Naive thymus-derived CD8-positive, alpha-beta T cell (primary cell): ENCODE results near the gene PARP1. TPM values are rescaled to one million over a fixed set of nuclear protein-coding genes. Genes with fewer than 3 reads are reported as not detected.
A peak's percentile ranks its signal among the peaks of the same experiment; 100 is the strongest.

ENCODE experiments used
- ATAC-seq, 2 donors: fragments of 150-1000 bp; cut with Tn5 transposase in 1 of 2; sonication (Bioruptor Pico), chemical (Tn5 transposase) in 1 of 2; 1 replicate in 1 of 2; 2 replicates in 1 of 2; pipeline ENCODE4 v1.10.0; 2021; ENCODE audit warnings: mild to moderate bottlenecking in 2 of 2, moderate library complexity in 2 of 2
- POLR2A ChIA-PET: fragments of 350-600 bp; sonication (Branson Sonifier 250); formaldehyde crosslinking; loops from one replicate; lab custom pipeline; 2021; ENCODE audit warnings: antibody characterized with exemption; lab: Charles Lee
- DNase-seq, 10 donors: peaks; one replicate each; pipeline versions ENCODE4 v3.0.0 to v3.0.0-alpha.2; 2020 to 2022
- H3K27ac Mint-ChIP-seq, 10 donors: one replicate each; pipeline ENCODE4 v1.8.0; 2020 to 2022; ENCODE audit warnings: mild to moderate bottlenecking in 10 of 10, mixed read lengths in 10 of 10, moderate library complexity in 4 of 10, inconsistent platforms in 1 of 10
- H3K27me3 Mint-ChIP-seq, 5 donors: one replicate each; pipeline ENCODE4 v1.8.0; 2021 to 2022; ENCODE audit warnings: mixed read lengths in 5 of 5
- H3K36me3 Mint-ChIP-seq, 3 donors: one replicate each; pipeline ENCODE4 v1.8.0; 2020 to 2022; ENCODE audit warnings: mixed read lengths in 3 of 3, mild to moderate bottlenecking in 2 of 3, inconsistent platforms in 1 of 3
- H3K4me1 Mint-ChIP-seq, 4 donors: one replicate each; pipeline ENCODE4 v1.8.0; 2021 to 2022; ENCODE audit warnings: mixed read lengths in 4 of 4
- H3K4me3 Mint-ChIP-seq, 10 donors: one replicate each; pipeline ENCODE4 v1.8.0; 2020 to 2022; ENCODE audit warnings: mild to moderate bottlenecking in 10 of 10, mixed read lengths in 10 of 10, moderate library complexity in 6 of 10, inconsistent platforms in 1 of 10
- H3K9me3 Mint-ChIP-seq, 9 donors: one replicate each; pipeline ENCODE4 v1.8.0; 2020 to 2022; ENCODE audit warnings: mixed read lengths in 9 of 9, mild to moderate bottlenecking in 3 of 9, inconsistent platforms in 1 of 9, moderate library complexity in 1 of 9
- polyA plus RNA-seq, 3 donors: library from polyadenylated mRNA; unstranded; fragments of 300-500 nt; fragmentation: Illumina TruSeq; gene quantifications; one replicate each; pipeline ENCODE4 v1.2.3, GENCODE V29; 2021
- total RNA-seq, 8 experiments: library from RNA in 2 of 8; stranded (reverse) in 2 of 8; gene quantifications; one replicate each; pipeline ENCODE4 v1.2.3 and lab custom pipeline; 2021 to 2026

Gene PARP1
- 100 to 1,000 TPM; 102 to 103 TPM for total RNA-seq
- 100 to 1,000 TPM in 2 of 3 donors, 10 to 100 TPM in 1; 98.6 to 128 (median 121) TPM for polyA plus RNA-seq
- 117 to 311 (median 209) reads per million in 6 experiments for total RNA-seq (lab: John Stamatoyannopoulos, UW)

- Mint-ChIP-seq H3K36me3 (peaks cover 0 to 4% (median 0%) of the 10 kb centered on the region in 3 donors), H3K4me1 (peaks cover 31 to 53% (median 50%) of the 10 kb centered on the region in 4 donors), H3K27me3 (no peaks in the 10 kb centered on the region), H3K27ac (peak within 1 kb of the TSS; percentile 87 to 98 (median 96)), H3K4me3 (peak within 1 kb of the TSS; percentile 92 to 100 (median 97)), H3K9me3 (no peaks in the 10 kb centered on the region)
- DNase-seq (peak; percentile 79 to 93 (median 88)), ATAC-seq (peak; percentile 85 to 86)
- POLR2A ChIA-PET: interaction anchor here (0.5 to 3.1 kb wide), 21 partner anchors 12 to 980 kb away, joined by 3 to 21 read pairs (median 4); partner anchors contain the start of genes COQ8A, LBR, LIN9 and SDE2
Measured at GRCh38 chr1:226407497-226408284, at the start of gene PARP1. PARP1 (minus strand) TSS chr1:226408093; CDS start chr1:226407929, 164 bp downstream.

DNA sequence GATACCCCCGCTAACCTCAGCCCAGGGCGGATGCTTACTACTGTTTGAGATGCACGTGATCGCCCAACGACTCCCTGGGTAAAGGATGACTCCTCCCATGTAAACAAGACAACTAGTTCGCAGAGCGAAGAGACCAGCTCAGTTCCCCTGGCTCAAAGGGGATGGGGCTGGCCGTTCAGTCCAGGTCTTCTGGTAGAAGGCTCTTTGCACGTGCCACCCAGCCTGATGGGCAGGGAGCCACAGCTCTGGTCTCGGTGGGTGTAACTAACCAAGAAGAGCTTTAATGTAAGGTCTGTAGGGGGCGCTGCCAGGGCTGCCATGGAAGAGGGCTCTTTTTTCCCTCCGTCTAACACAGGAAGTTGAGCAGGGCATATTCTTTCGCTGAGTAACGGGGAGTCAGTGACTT, 49.4 kb upstream of the PARP1 start:
- POLR2A ChIA-PET: interaction anchor here (0.7 to 3.4 kb wide), 5 partner anchors 12 to 282 kb away, joined by 3 to 29 read pairs (median 6); partner anchors contain the start of genes ITPKB and PARP1
- Mint-ChIP-seq H3K4me3 (peak overlapping the region; percentile 46 to 90 (median 86)), H3K9me3 (peaks cover 0 to 4% (median 0%) of the 10 kb centered on the region in 9 donors), H3K4me1 (peaks cover 11 to 17% (median 15%) of the 10 kb centered on the region in 4 donors), H3K27me3 (peaks cover 0 to 1% (median 0%) of the 10 kb centered on the region in 5 donors), H3K36me3 (no peaks in the 10 kb centered on the region), H3K27ac (peak overlapping the region; percentile 41 to 93 (median 84))
- DNase-seq: peak; percentile 11 to 78 (median 60)
- peak; percentile 92 to 98 for ATAC-seq

- no peak for DNase-seq
- Mint-ChIP-seq H3K27me3 (peaks cover 0 to 1% (median 0%) of the 10 kb centered on the region in 5 donors), H3K36me3 (no peaks in the 10 kb centered on the region), H3K4me1 (peaks cover 11 to 17% (median 15%) of the 10 kb centered on the region in 4 donors), H3K27ac (no peak overlapping the region), H3K9me3 (peaks cover 0 to 4% (median 0%) of the 10 kb centered on the region in 9 donors), H3K4me3 (no peak overlapping the region)
- POLR2A ChIA-PET: interaction anchor here (3.4 kb wide), 1 partner anchor 11 kb away, joined by 29 read pairs; no protein-coding TSS in a partner anchor
- no peak for ATAC-seq
Measured at GRCh38 chr1:226455843-226456242, 48.0 kb upstream of the PARP1 start.

DNA sequence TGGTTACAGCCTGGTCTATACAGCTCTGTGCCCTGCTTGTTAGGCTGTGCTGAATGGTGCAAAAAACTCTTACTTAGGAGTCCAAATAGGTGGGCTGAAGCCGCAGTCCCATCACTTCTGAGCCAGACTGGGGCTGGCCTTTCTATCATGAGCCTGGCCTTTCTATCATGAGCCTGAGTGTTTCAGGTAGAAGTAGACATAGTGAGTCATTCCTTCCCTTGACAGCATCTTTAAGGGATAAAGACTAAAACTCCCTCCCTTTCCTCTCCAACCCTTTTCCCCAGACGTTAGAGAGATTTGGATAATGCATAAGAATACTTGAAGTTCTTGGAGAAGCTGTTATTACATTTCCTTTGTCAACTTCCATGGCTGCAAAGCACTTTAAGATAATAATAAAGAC, 46.5 kb upstream of the PARP1 start:
- H3K9me3 Mint-ChIP-seq: peaks cover 0 to 4% (median 0%) of the 10 kb centered on the region in 9 donors
- peaks cover 0 to 1% (median 0%) of the 10 kb centered on the region in 5 donors for H3K27me3 Mint-ChIP-seq
- POLR2A ChIA-PET: no interaction called here
- H3K27ac Mint-ChIP-seq: peak overlapping the region in 1 of 10 donors; percentile 34
- H3K4me1 Mint-ChIP-seq: peaks cover 11 to 19% (median 15%) of the 10 kb centered on the region in 4 donors
- no peaks in the 10 kb centered on the region for H3K36me3 Mint-ChIP-seq
- DNase-seq (no peak), ATAC-seq (no peak)
- H3K4me3 Mint-ChIP-seq: no peak overlapping the region

GRCh38 chr1:226453015-226453704, 45.3 kb upstream of the PARP1 start:
- Mint-ChIP-seq H3K36me3 (no peaks in the 10 kb centered on the region), H3K4me3 (no peak overlapping the region), H3K27ac (peak overlapping the region in 1 of 10 donors; percentile 16), H3K27me3 (peaks cover 0 to 1% (median 0%) of the 10 kb centered on the region in 5 donors), H3K4me1 (peaks cover 11 to 19% (median 15%) of the 10 kb centered on the region in 4 donors), H3K9me3 (peaks cover 0 to 1% (median 0%) of the 10 kb centered on the region in 9 donors)
- POLR2A ChIA-PET: no interaction called here
- no peak for DNase-seq
- ATAC-seq: no peak

DNA sequence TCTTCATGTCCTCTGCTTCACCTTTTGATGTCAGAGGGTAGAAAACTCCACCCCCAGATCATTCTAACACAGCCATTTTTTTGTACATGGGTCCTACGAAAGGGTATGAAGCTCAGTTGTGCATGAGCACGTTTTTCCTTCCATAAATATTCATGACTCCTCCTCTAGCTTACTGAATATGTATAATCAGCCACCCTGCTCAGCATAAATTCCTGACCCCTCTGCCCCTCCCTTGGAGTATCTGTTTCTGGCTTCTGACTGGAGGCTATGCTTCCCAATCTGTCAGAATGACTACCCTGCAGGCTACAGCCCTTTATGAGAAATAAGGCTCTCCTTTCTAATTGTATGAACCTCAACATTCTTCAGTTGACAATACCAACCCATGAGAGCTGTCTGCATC, 42.8 kb upstream of the PARP1 start:
- Mint-ChIP-seq H3K9me3 (no peaks in the 10 kb centered on the region), H3K36me3 (no peaks in the 10 kb centered on the region), H3K27me3 (peaks cover 0 to 1% (median 0%) of the 10 kb centered on the region in 5 donors), H3K27ac (peak overlapping the region in 1 of 10 donors; percentile 52), H3K4me1 (peaks cover 10 to 13% (median 12%) of the 10 kb centered on the region in 4 donors), H3K4me3 (no peak overlapping the region)
- no peak for ATAC-seq
- no peak for DNase-seq
- POLR2A ChIA-PET: no interaction called here

DNA sequence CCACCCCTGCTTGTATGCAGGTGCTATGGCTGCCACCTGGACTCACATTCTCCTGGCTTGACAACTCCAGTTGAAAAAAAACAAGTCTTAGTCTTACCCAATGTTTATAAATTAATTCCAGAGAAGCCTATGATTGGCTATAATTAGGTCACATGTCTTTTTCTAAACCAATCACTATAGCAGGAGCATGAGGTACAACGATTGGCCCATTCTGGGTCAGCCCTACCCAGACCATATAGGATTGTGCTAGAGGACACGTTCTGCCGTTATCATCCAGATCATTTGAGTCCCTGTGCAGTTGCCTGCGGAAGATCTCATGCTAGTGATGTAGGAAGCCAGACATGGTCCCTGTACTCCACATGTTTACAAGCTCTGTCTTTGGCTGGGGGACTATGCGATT, 41.9 kb upstream of the PARP1 start:
- Mint-ChIP-seq H3K36me3 (no peaks in the 10 kb centered on the region), H3K27ac (no peak overlapping the region), H3K9me3 (no peaks in the 10 kb centered on the region), H3K4me1 (peaks cover 19 to 21% (median 20%) of the 10 kb centered on the region in 4 donors), H3K4me3 (no peak overlapping the region), H3K27me3 (peaks cover 0 to 1% (median 0%) of the 10 kb centered on the region in 5 donors)
- no peak for ATAC-seq
- DNase-seq: no peak
- POLR2A ChIA-PET: no interaction called here

GRCh38 chr1:226447932-226448665, 40.2 kb upstream of the PARP1 start:
- Mint-ChIP-seq H3K27ac (no peak overlapping the region), H3K36me3 (no peaks in the 10 kb centered on the region), H3K4me3 (no peak overlapping the region), H3K27me3 (peaks cover 0 to 1% (median 0%) of the 10 kb centered on the region in 5 donors), H3K9me3 (no peaks in the 10 kb centered on the region), H3K4me1 (peaks cover 24 to 36% (median 34%) of the 10 kb centered on the region in 4 donors)
- ATAC-seq: no peak
- no peak for DNase-seq
- POLR2A ChIA-PET: interaction anchor here (0.9 kb wide), 1 partner anchor 10 kb away, joined by 3 read pairs; no protein-coding TSS in a partner anchor

DNA sequence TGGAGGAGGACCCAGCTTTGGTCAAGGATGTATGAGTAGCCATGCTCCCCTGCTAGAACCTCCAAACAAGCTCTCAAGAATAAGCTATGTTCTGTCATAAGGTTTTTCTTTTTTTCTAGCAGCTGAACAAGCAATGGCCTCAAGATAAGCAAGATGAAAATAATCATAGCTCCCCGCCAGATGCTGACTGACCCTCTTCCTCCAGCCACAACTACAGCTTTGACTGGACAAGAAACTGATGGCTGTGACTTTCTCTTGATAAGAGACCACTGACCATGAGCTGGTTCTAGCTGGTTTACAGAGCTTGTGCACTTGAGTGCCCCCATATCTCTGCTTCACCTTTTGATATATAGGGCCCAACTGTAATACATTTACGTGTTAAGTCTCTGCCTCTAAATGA, 38.2 kb upstream of the PARP1 start:
- POLR2A ChIA-PET: interaction anchor here (0.7 to 4.2 kb wide), 7 partner anchors 10 to 403 kb away, joined by 3 to 29 read pairs (median 4); partner anchors contain the start of gene PARP1

GRCh38 chr1:226444901-226445300, 37.0 kb upstream of the PARP1 start:
- H3K4me3 Mint-ChIP-seq: peak overlapping the region; percentile 24 to 69 (median 62)
- DNase-seq: peak in 9 of 10 donors; percentile 45 to 90 (median 77)
- POLR2A ChIA-PET: interaction anchor here (1.0 to 4.2 kb wide), 7 partner anchors 9 to 104 kb away, joined by 3 to 42 read pairs (median 10); partner anchors contain the start of genes PARP1 and STUM
- no peaks in the 10 kb centered on the region for H3K9me3 Mint-ChIP-seq
- no peaks in the 10 kb centered on the region for H3K36me3 Mint-ChIP-seq
- ATAC-seq: peak; percentile 99 to 100
- H3K4me1 Mint-ChIP-seq: peaks cover 24 to 37% (median 35%) of the 10 kb centered on the region in 4 donors
- H3K27ac Mint-ChIP-seq: peak overlapping the region; percentile 1 to 93 (median 82)
- H3K27me3 Mint-ChIP-seq: no peaks in the 10 kb centered on the region

More for the DNA sequence above, 38.2 kb upstream of the PARP1 start:
- Mint-ChIP-seq H3K27ac (peak overlapping the region in 7 of 10 donors; percentile 29 to 92 (median 69)), H3K9me3 (no peaks in the 10 kb centered on the region), H3K36me3 (no peaks in the 10 kb centered on the region), H3K27me3 (peaks cover 0 to 1% (median 0%) of the 10 kb centered on the region in 5 donors), H3K4me3 (peak overlapping the region in 7 of 10 donors; percentile 43 to 70 (median 56)), H3K4me1 (peaks cover 25 to 37% (median 35%) of the 10 kb centered on the region in 4 donors)
- no peak for DNase-seq
- no peak for ATAC-seq

DNA sequence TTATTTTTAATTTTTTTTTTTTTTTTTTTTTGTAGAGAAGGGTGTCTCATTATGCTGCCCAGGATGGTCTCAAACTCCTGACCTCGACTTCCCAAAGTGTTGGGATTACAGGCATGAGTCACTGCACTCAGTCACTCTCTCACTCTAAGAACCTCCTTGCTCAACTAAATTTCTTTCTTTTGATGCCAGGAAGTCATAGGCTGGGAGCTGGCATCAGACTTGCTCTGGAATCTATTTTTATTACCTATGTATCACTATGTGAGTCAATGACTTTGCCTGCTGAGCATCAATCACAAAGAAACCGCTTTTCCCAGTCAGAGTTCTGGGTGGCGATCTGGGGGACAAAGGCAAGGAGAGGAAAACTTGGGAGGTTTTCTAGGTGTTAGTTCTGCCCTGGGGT, 35.5 kb upstream of the PARP1 start:
- H3K27ac Mint-ChIP-seq: peak overlapping the region in 7 of 10 donors; percentile 19 to 92 (median 62)
- POLR2A ChIA-PET: interaction anchor here (1.9 to 4.2 kb wide), 4 partner anchors 8 to 17 kb away, joined by 8 to 42 read pairs (median 20); no protein-coding TSS in a partner anchor
- peaks cover 24 to 37% (median 35%) of the 10 kb centered on the region in 4 donors for H3K4me1 Mint-ChIP-seq
- ATAC-seq (no peak), DNase-seq (no peak)
- H3K27me3 Mint-ChIP-seq: no peaks in the 10 kb centered on the region
- H3K9me3 Mint-ChIP-seq: peaks cover 0 to 3% (median 0%) of the 10 kb centered on the region in 9 donors
- peak overlapping the region in 2 of 10 donors; percentile 9 to 39 for H3K4me3 Mint-ChIP-seq
- H3K36me3 Mint-ChIP-seq: no peaks in the 10 kb centered on the region
